HG02973 (cell line): Measurements from ENCODE around the gene CD58.
A peak's percentile ranks its signal among the peaks of the same experiment; 100 is the strongest.
"Not testable (repeated sequence)": the region's sequence is repeated elsewhere in the genome, so short reads cannot be mapped to it uniquely, and the experiment has no call there.

Source experiments
- ATAC-seq: cut with Tn5 transposase; IDR thresholded peaks from one replicate; pipeline ENCODE4 v1.9.1; 2021; ENCODE audit warnings: moderate library complexity; ENCODE audit not compliant: unreplicated experiment

The CD58 gene

GRCh38 chr1:116572099-116572498 lies 1.3 kb upstream of the CD58 start:
- no peak for ATAC-seq

GRCh38 chr1:116571215-116571919 lies 541 bp upstream of the CD58 start:
- ATAC-seq: no peak

GRCh38 chr1:116569776-116570357 lies 959 bp downstream of the CD58 start:
- ATAC-seq: peak; percentile 20

- ATAC-seq: no peak
Measured at GRCh38 chr1:116569381-116569670, 1.5 kb downstream of the CD58 start.

GRCh38 chr1:116568662-116569380 lies 2.0 kb downstream of the CD58 start:
- ATAC-seq: no peak

- no peak for ATAC-seq
Measured at GRCh38 chr1:116567790-116568661, 2.8 kb downstream of the CD58 start.

- no peak for ATAC-seq
Measured at GRCh38 chr1:116565222-116565621, 5.6 kb downstream of the CD58 start.

- ATAC-seq: no peak
Measured at GRCh38 chr1:116564426-116564825, 6.4 kb downstream of the CD58 start.

GRCh38 chr1:116562465-116562864 lies 8.4 kb downstream of the CD58 start:
- not testable (repeated sequence) for ATAC-seq

GRCh38 chr1:116561563-116561962 lies 9.3 kb downstream of the CD58 start:
- ATAC-seq: no peak

- no peak for ATAC-seq
Measured at GRCh38 chr1:116560704-116561490, 9.9 kb downstream of the CD58 start.

GRCh38 chr1:116559304-116559761 lies 11.5 kb downstream of the CD58 start:
- ATAC-seq: peak; percentile 33

GRCh38 chr1:116558571-116558970 lies 12.3 kb downstream of the CD58 start:
- no peak for ATAC-seq

GRCh38 chr1:116558140-116558549 lies 12.7 kb downstream of the CD58 start:
- no peak for ATAC-seq

GRCh38 chr1:116557323-116557878 lies 13.4 kb downstream of the CD58 start:
- ATAC-seq: no peak

GRCh38 chr1:116556289-116557006 lies 14.4 kb downstream of the CD58 start:
- ATAC-seq: peak; percentile 59

- no peak for ATAC-seq
Measured at GRCh38 chr1:116554924-116555323, 15.9 kb downstream of the CD58 start.

GRCh38 chr1:116553386-116554115 lies 17.3 kb downstream of the CD58 start:
- no peak for ATAC-seq
